Measurements from ENCODE around the gene OR2T33.
"Not testable (repeated sequence)": the region's sequence is repeated elsewhere in the genome, so short reads cannot be mapped to it uniquely, and the experiment has no call there.

The OR2T33 gene

DNA sequence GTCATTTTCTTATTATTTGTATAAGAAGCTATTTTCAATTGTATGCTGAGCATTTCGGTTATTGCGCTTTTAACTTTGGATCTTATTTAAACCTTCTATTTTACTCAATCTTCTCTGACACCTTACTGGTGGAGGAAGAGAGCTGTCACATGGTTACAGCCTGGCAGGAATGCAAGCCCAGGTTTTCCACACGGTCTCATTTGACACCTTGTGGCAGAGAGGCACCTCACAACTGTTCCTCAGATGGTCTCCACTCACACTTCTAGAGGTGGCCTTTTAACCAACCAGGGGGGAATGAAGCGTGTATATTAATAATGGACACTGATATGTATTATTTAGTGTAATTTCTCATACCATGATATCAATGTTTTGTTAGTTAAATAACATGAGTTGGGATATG is 9.6 kb downstream of the OR2T33 start:
- no peaks in the 10 kb centered on the region for H3K36me3 ChIP-seq (ENCODE audit: control insufficient read depth in 2 of 2, insufficient read depth in 1 of 2, low read length in 2 of 2)
- ChIA-PET POLR2A (no interaction called here), CTCF (no interaction called here)
- no peaks in the 10 kb centered on the region for H3K9me3 ChIP-seq (ENCODE audit: control insufficient read depth, insufficient read depth, low read depth, low read length)
- H3K27ac ChIP-seq (ENCODE audit: extremely low read depth, low read depth, low read length) = no peak overlapping the region
- H3K4me3 ChIP-seq (ENCODE audit: low read depth, low read length) = no peak overlapping the region
- no peak for TF ChIP-seq ZBTB10 (tag by site-specific recombination; IDR thresholded peaks at IDR 0.05)
- no peak for TF ChIP-seq ZNF280D (tag by site-specific recombination; IDR thresholded peaks at IDR 0.05)
- no peak for TF ChIP-seq ZBTB20 (tag by site-specific recombination; IDR thresholded peaks at IDR 0.05)
- TF ChIP-seq ZNF692 (tag by site-specific recombination; IDR thresholded peaks at IDR 0.05) = no peak
- no peaks in the 10 kb centered on the region for H3K4me1 ChIP-seq (ENCODE audit: control insufficient read depth, insufficient read depth, low read length)

DNA sequence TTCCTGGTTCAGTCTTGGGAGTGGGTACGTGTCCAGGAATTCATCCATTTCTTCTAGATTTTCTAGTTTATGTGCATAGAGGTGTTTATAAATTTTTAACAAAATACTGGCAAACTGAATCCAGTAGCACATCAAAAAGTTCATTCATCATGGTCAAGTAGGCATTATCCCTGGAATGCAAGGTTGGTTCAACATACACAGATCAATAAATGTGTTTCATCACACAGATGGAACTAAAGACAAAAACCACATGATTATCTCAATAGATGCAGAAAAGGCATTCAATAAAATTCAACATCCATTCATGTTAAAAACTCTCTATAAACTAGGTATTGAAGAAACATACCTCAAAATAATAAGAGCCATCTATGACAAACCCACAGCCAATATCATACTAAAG is 18.5 kb downstream of the OR2T33 start:
- H3K4me1 ChIP-seq (ENCODE audit: control insufficient read depth, insufficient read depth, low read length); H3K27ac ChIP-seq (ENCODE audit: extremely low read depth, low read depth, low read length); H3K36me3 ChIP-seq (ENCODE audit: control insufficient read depth in 2 of 2, insufficient read depth in 1 of 2, low read length in 2 of 2); POLR2A ChIA-PET; CTCF ChIA-PET; H3K9me3 ChIP-seq (ENCODE audit: control insufficient read depth, insufficient read depth, low read depth, low read length); H3K4me3 ChIP-seq (ENCODE audit: low read depth, low read length): not testable (repeated sequence)

DNA sequence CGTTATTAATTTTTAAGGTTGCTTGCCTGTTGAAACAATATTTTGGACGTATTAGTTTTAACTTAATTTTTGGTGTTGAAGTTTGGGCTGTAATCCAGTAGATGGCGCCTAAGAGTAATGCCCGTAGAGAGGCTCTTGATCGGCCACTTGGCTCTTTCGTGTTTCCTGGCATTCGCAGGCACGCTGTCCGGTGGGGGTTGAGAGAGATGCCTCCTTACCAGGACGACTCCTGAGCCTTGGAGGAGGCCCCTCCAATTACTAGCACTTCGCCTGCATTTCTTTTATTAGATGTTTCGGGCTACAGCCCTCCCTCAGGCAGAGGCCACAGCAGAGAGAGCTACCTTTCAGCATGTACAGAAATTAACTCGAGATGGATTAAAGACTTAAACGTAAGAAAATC is 34.6 kb downstream of the OR2T33 start:
- CTCF ChIA-PET = no interaction called here
- no peaks in the 10 kb centered on the region for H3K9me3 ChIP-seq (ENCODE audit: control insufficient read depth, insufficient read depth, low read depth, low read length)
- TF ChIP-seq ZNF280D (tag by site-specific recombination; IDR thresholded peaks at IDR 0.05) (no peak), ZNF654 (tag by site-specific recombination; IDR thresholded peaks at IDR 0.05; ENCODE audit: low read depth) (0 out of 2 replicates have a peak, but pooled peaks have one; percentile 17), ZNF18 (tag by site-specific recombination; IDR thresholded peaks at IDR 0.05) (no peak), ZNF76 (tag by site-specific recombination; IDR thresholded peaks at IDR 0.05; ENCODE audit: borderline replicate concordance, low read depth) (no peak), ZNF623 (tag by site-specific recombination; IDR thresholded peaks at IDR 0.05) (no peak), ZNF677 (tag by site-specific recombination; IDR thresholded peaks at IDR 0.05) (no peak)
- H3K27ac ChIP-seq (ENCODE audit: extremely low read depth, low read depth, low read length) = no peak overlapping the region
- no peaks in the 10 kb centered on the region for H3K4me1 ChIP-seq (ENCODE audit: control insufficient read depth, insufficient read depth, low read length)
- H3K36me3 ChIP-seq (ENCODE audit: control insufficient read depth in 2 of 2, insufficient read depth in 1 of 2, low read length in 2 of 2) = no peaks in the 10 kb centered on the region
- H3K4me3 ChIP-seq (ENCODE audit: low read depth, low read length) = no peak overlapping the region
- POLR2A ChIA-PET = no interaction called here

Measured in HEK293 (cell line).